SK-MEL-5 (cell line): Measurements from ENCODE around the gene ZSWIM8. TPM values are rescaled to one million over a fixed set of nuclear protein-coding genes. Genes with fewer than 3 reads are reported as not detected.
A peak's percentile ranks its signal among the peaks of the same experiment; 100 is the strongest.
"Not testable (repeated sequence)": the region's sequence is repeated elsewhere in the genome, so short reads cannot be mapped to it uniquely, and the experiment has no call there.

Source experiments
- DNase-seq: peaks from one replicate; pipeline ENCODE4 v3.0.0-alpha.2; 2016; ENCODE audit warnings: low read depth, low spot score
- in situ Hi-C: cut with HindIII; loops from 2 replicates; pipeline ENCODE4 v1.10.0; 2016; ENCODE audit warnings: low sequenced_read_pairs, high pct_unique_total_duplicates, low pct_unique_long_range_greater_than_20kb
- polyA plus RNA-seq, 2 experiments: library from polyadenylated mRNA; depleted of rRNA; stranded (reverse); fragments of >200 nt; gene quantifications; 2 replicates each; pipeline ENCODE4 v1.2.3, GENCODE V29; 2015
- total RNA-seq: library from RNA; depleted of rRNA; stranded (reverse); fragments of >200 nt; shearing (Covaris generic); gene quantifications from 2 replicates; pipeline ENCODE4 v1.2.3, GENCODE V29; 2014; rRNA removed

ZSWIM8 gene, protein sequence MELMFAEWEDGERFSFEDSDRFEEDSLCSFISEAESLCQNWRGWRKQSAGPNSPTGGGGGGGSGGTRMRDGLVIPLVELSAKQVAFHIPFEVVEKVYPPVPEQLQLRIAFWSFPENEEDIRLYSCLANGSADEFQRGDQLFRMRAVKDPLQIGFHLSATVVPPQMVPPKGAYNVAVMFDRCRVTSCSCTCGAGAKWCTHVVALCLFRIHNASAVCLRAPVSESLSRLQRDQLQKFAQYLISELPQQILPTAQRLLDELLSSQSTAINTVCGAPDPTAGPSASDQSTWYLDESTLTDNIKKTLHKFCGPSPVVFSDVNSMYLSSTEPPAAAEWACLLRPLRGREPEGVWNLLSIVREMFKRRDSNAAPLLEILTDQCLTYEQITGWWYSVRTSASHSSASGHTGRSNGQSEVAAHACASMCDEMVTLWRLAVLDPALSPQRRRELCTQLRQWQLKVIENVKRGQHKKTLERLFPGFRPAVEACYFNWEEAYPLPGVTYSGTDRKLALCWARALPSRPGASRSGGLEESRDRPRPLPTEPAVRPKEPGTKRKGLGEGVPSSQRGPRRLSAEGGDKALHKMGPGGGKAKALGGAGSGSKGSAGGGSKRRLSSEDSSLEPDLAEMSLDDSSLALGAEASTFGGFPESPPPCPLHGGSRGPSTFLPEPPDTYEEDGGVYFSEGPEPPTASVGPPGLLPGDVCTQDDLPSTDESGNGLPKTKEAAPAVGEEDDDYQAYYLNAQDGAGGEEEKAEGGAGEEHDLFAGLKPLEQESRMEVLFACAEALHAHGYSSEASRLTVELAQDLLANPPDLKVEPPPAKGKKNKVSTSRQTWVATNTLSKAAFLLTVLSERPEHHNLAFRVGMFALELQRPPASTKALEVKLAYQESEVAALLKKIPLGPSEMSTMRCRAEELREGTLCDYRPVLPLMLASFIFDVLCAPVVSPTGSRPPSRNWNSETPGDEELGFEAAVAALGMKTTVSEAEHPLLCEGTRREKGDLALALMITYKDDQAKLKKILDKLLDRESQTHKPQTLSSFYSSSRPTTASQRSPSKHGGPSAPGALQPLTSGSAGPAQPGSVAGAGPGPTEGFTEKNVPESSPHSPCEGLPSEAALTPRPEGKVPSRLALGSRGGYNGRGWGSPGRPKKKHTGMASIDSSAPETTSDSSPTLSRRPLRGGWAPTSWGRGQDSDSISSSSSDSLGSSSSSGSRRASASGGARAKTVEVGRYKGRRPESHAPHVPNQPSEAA (N-terminal part only)
- 38.5 and 44.7 TPM in 2 replicates for total RNA-seq
- 62.8 and 64.6 TPM in 2 replicates for polyA plus RNA-seq (2015; cell fraction: cytosol; rRNA removed)
- polyA plus RNA-seq (2015; cell fraction: nucleus; rRNA removed), result 226 and 283 TPM in 2 replicates

DNA sequence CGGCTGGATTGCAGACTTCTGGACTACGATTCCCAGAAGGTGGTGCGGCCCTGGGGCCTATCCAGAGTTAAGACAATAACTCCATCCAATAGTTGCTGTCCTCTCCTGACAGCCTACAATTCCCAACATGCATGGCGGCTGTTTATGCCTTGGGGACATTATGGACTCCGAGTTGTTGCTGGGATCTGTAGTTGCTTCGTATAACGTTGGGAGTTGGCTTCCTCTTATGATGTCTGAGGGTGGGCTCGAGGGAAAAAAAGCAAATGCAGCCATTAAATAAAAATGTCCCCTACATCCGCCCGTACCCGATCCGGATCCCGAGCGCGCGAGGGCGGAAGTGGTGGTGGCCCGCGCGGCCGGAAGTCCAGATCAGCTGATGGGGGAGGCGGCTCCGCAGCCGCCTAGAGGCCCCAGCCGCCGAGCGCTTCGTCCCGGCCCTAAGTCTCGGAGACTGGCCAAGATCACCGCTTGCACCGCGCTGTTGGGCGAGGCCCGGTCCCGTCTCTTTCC, at the start of gene ZSWIM8:
Gene ZSWIM8 (plus strand): TSS at position 396 of the 510 bp plus-strand sequence. CDS start 273 bp downstream, outside the sequence.
- DNase-seq, result peak; percentile 94
- in situ Hi-C loops, result no loop called here

DNA sequence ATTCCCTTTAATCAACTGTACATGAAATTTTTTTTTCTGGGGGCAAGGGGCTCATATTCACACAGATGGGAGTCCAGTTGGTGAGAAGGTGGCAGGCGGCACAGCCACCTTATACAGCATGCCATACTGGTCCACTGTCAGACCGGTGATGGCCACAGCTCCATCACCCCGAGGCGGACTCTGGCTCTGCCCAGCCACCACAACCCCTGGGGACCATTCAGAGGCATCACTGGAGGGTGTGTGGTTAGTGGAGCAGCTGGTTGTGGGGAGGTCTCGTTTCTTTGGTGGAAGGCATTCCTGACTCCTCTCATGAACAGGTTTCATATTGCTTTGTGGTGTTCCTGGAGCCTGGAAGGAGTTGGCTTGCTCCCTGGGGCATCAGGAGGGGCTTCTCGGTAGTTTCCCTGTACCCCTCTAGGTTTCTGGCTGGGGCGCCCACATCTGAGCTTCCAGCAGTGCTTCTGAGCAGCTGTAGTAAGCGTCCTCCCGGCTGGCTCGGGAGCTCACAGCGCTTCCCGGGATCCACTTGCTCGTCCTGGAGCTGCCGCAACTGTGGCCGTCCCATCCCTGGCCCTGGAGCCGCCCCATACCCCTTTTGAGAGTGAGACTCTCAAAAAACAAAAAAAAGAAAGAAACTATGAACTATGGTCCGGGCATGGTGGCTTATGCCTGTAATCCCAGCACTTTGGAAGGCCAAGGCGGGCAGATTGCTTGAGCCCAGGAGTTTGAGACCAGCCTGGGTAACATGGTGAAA, 44.7 kb upstream of the ZSWIM8 start:
- DNase-seq, in situ Hi-C loops: not testable (repeated sequence)

DNA sequence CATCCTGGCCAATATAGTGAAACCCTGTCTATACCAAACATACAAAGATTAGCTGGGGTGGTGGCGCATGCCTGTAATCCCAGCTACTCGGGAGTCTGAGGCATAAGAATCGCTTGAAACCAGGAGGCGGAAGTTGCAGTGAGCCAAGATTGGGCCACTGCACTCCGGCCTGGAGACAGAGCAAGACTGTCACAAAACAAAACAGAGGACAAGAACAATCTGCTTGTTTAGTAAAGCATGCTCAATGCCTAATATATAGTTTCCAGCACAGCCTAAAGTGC, 43.0 kb upstream of the ZSWIM8 start:
- in situ Hi-C loops, result no loop called here
- no peak for DNase-seq

DNA sequence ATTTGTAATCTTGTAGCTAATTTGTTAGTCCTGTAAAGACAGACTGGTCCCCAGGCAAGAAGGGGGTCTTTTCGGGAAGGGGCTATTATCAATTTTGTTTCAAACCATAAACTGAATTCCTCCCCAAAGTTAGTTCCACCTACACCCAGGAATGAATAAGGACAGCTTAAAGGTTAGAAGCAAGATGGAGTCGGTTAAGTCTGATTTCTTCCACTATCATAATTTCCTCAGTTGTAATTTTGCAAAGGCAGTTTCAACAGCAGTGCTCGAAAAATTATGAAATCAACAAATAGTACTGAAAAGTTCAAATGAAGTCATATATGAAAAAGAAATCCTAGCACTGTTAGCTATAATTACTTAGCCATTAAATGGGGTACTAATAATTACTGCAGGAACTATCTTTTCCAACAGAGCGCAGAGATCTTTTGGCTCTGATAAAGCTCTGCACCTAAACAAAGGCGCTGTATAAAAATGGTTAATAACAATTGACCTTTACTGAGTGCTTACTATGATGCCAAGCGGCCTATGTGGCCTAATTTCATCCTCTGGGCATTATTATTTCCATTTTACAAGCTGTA, 42.0 kb upstream of the ZSWIM8 start:
- in situ Hi-C loops, result no loop called here
- no peak for DNase-seq

DNA sequence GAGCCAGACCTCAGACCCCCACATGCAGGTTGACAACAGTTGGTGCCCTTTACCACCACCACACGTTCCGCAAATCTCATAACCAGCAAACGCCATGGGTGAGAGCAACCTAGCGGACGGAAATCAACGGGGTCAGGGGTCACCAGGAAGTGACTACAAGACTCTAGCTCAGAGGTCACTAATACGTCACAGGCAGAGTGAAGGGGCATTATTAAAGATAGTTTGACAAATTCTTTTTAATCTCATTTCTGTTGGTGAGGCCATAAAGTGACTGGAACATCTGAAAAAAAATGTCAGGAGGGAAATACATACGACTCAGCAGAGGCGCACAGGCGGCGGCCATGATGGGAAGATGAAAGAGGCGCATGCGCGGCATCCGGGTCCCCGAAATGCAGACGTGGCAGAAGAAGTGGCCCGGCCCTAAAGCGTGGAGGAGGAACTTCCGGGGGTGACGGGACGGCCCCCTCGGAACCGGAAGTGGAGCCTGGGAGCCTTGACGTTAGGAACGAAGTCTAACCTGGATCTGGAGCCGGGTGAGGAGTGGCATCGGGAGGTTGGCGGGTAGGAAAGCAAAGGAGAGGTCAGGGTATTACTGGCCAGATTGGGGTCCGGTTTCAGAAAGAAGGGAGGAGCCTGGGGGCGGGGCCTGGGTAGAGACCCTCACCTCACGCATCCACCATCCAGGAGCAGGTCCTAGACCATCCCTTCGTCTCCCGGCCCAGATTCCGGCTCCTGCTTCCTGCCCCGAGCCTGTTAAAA, 41.3 kb upstream of the ZSWIM8 start, which contains the start of gene SEC24C:
Gene SEC24C (plus strand): TSS at position 468 of the 759 bp plus-strand sequence. CDS start 2,461 bp downstream, outside the sequence.
- DNase-seq, result peak; percentile 93
- in situ Hi-C loops, result no loop called here

DNA sequence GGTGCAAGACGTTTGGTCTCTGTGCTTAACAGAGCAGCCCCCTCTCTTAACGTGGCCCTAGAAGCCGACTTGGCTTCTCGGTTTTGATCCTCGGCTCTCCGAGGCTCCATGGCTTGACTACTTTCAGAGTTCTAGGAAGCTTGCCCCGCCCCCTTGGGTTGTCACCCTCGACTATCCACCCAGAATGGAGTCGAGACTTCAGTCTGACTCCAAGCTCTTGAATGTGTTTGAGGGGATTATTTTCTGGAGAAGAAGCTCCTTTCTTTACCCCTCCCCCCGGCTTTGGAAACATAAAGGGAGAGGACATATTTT, 40.8 kb upstream of the ZSWIM8 start:
- in situ Hi-C loops, result no loop called here
- peak; percentile 57 for DNase-seq

DNA sequence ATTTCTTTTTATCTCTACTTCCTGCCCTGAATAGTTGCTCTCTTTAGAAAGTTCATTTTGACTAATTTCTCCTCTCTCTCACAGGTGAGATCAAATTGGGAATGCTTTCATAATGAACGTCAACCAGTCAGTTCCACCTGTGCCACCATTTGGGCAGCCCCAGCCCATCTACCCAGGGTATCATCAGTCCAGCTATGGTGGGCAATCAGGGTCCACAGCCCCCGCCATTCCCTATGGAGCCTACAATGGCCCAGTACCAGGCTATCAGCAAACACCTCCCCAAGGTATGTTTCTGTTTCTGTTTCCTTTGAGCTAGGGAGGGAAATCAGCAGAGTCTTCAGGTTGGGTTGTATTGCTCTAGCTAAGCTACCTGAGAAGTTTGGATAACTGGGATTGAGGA, 38.7 kb upstream of the ZSWIM8 start:
- in situ Hi-C loops, result no loop called here
- DNase-seq, result no peak

DNA sequence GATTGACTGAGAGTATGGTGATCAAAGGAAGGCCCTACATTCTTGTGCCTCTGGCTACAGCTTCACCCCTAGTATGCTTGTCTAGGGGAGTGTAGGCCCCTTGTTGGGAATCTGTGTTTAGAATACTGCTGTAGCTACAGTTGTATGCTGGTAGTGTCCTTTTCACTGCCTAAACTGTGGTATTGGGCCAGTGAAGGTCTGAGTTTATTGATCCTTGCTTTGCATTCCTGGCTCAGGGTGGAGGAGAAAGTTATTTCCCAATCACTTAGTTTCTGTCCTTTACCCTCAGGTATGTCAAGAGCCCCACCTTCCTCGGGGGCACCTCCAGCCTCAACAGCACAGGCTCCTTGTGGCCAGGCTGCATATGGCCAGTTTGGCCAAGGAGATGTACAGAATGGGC, 34.6 kb upstream of the ZSWIM8 start:
- in situ Hi-C loops, result no loop called here
- DNase-seq, result no peak

DNA sequence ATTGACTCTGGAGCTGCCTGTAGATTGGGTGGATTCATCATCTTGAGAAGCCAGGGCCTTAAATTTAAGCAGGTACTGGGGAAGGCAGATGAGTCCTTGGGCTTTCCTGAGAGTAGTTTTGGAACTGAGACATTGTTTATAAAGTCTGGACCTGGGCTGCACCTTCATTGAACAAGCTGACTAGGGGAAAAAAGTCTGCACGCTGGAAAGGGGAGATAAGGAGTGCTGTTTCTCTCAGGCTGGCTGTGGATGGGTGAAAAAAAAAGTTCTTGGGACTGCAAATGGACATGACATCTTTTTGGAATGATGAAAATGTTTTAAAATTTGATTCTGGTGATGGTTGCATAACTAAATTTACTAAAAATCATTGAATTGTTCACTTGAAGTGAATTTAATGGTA, 29.2 kb upstream of the ZSWIM8 start:
- no peak for DNase-seq
- in situ Hi-C loops, result no loop called here

DNA sequence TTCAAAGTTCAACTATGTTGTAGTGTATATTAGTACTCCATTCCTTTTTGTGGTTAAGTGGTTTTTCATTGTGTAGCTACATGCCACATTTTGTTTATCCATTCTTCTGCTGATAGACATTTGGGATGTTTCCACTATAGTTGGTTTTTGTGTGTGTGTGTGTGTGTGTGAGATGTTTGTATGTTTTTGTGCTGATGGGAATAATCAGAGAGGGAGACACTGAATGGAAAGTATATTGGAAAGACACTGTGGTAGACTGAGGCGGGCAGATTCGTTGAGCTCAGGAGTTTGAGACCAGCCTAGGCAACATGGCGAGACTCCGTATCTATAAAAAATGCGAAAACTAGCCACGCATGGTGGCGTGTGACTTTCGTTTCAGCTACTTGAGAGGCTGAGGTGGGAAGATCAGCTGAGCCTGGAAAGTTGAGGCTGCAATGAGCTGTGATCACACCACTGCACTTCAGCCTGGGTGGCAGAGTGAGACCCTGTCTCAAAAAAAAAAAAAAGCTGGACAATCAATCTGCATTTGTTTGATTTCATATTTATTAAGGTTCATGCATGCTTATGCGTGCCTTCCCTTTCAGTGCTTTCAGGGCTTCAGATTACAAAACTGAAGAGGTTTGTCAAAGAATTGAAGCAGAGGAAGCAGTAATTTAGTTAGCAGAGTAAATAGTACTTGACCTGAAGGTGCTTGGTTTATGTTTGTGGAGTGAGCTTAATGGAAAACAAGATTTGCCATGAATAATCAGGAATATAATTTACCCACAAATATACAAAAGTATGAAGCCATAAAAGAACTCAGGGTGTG, 26.5 kb upstream of the ZSWIM8 start:
- in situ Hi-C loops, result no loop called here
- DNase-seq, result no peak

DNA sequence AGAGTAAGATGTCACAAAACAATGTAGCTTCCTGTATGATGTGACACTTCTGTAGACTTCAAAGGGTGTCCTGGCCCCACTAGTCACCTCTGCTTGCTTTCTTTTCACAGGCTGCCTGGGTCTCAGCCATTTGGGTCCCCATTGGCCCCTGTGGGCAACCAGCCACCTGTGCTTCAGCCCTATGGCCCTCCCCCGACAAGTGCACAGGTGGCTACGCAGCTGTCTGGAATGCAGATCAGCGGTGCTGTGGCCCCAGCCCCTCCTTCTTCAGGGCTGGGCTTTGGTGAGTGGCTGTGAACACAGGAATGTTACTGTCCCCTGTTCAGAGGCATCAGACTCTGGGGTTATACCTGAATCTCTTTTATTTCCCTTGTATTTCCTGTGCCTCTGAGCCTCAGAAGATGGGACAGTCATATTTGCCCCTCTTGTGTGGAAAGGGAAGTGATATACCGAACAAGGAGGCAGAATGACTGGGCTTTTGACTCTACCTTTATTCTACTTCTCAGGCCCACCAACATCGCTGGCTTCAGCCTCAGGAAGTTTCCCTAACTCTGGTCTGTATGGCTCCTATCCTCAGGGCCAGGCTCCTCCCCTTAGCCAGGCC, 25.8 kb upstream of the ZSWIM8 start:
- DNase-seq, result no peak
- in situ Hi-C loops, result no loop called here

DNA sequence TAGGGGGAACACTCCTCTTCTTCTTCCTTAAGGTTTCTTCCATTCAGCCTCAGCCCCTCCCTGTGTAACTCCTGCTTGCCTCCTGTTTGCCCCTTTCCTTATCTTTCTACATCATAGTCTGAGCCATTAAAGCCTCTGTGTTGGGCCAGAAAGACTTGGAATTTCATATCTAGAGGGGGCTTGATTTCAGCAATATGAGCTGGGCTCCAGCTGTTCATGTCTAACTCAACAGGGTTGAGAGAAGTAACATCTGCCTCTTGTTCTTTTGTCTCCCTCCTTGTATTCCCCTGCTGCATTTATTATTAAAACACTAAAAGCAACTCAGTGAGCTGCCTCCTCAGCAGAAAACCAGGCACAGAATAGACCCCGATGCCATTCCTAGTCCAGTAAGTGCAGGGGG, 23.6 kb upstream of the ZSWIM8 start:
- in situ Hi-C loops, result no loop called here
- DNase-seq, result no peak

DNA sequence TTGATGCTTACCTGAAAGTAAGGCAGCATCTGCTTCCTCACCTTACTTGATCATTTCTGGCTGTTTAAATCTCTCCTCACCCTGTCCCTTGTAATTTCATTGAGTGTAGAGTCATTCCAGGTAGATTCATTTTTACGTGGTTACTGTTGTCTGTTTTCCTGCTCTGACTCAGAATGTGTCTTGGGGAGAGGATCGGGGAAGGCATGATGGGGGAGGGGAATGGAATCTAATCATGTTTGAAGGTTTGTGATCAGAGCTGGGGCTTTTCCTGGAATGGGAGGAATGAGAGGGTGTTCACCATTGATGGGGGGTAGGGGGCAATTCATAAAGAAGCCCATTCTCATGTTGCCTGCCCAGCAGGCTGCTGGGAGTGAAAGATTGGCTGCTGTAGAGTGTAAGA, 22.5 kb upstream of the ZSWIM8 start:
- DNase-seq, result no peak
- in situ Hi-C loops, result no loop called here

DNA sequence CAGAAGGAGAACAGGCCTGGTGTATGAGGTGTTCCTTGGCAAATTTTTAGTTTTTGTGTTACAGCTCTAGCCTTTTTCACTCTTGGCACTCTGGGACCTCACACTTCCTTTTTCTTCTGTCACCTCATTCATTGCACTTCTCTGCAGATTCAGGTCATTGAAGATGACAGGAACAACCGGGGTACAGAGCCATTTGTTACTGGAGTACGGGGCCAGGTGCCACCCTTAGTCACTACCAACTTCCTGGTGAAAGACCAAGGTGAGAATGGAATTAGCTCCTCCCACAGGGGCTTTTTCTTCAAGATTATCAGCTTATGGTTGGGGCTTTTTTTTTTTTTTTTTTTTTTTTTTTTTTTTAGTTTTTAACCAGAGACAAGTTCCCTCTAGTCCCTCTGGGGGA, 22.1 kb upstream of the ZSWIM8 start:
- in situ Hi-C loops, result no loop called here

DNA sequence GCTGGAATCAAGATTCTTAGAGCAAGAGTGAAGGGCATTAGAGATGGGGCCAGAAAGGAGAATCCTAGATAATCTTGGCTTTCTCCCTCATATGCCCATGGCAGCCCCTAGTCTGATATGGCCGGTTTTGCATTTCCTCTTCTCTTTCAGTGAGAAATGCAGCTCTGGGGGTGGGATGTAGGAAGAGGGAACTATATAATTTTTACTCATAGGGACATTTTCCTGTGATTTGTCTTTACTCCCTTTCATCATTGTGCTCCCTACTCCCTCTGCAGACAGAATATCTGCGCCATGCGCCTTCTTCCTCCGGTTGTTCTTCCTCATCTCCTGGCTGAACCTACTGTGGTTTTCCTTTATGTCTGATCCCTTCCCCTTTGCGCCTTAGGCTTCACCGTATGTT, 20.3 kb upstream of the ZSWIM8 start:
- in situ Hi-C loops, result no loop called here
- DNase-seq, result no peak

More for the DNA sequence above, 22.1 kb upstream of the ZSWIM8 start:
- no peak for DNase-seq
